GM12875 (cell line): ENCODE data around the gene MEX3A.
"Not testable (repeated sequence)": the region's sequence is repeated elsewhere in the genome, so short reads cannot be mapped to it uniquely, and the experiment has no call there.

Experiments
- H3K4me3 ChIP-seq: one replicate; pipeline ENCODE4 v1.5.1; 2011; ENCODE audit warnings: low read depth, low read length, control low read depth
- CTCF ChIP-seq: IDR thresholded peaks from 2 replicates; pipeline ENCODE4 v1.5.1; 2011; ENCODE audit warnings: low read depth, mild to moderate bottlenecking, control low read depth, inconsistent platforms, low read length, moderate library complexity, borderline replicate concordance; ENCODE audit not compliant: insufficient read depth

Gene MEX3A

DNA sequence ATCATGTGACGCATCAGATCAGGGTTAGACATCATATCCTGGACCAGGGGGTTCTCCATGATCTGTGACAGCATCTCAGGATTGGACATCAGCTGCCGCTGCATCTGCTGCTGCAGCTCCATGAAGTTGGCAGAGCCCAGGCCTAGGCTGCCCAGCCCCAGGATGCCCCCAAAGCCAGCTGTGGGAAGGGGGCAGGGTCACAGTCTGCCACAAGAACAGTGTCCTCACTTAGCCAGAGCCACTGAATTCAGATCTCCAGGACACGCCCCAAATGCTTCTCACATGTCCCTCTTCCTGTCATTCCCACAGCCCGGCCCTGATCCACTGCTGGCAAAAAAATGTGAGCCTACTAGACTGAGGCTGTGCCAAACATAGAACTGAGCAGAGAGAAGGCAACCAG, 31.9 kb downstream of the MEX3A start:
- no peak for TF ChIP-seq CTCF

GRCh38 chr1:156048663-156049258, 33.5 kb downstream of the MEX3A start:
- TF ChIP-seq CTCF: no peak
- no peak overlapping the region for H3K4me3 ChIP-seq

More for the DNA sequence above, 31.9 kb downstream of the MEX3A start:
- H3K4me3 ChIP-seq: no peak overlapping the region

DNA sequence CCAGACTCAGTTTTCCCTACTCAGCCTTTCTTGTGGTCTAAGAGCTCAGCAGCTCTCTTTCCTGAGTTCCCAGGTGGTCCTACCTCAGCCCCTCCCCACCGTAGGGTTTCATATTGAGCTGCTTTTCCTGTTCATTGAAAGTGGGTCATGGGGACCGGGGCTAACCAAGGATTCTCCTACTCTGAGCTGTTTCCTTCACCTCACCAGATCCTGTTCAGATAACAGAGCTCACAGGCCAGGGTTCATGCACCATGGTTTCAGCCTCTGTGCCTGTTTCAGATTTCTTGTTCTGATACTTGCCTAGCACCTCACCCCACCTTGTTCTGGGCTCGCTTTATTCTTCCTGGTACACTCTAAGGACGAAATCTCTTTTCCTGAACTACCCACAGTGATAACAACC, 37.2 kb downstream of the MEX3A start:
- TF ChIP-seq CTCF: no peak
- no peak overlapping the region for H3K4me3 ChIP-seq

DNA sequence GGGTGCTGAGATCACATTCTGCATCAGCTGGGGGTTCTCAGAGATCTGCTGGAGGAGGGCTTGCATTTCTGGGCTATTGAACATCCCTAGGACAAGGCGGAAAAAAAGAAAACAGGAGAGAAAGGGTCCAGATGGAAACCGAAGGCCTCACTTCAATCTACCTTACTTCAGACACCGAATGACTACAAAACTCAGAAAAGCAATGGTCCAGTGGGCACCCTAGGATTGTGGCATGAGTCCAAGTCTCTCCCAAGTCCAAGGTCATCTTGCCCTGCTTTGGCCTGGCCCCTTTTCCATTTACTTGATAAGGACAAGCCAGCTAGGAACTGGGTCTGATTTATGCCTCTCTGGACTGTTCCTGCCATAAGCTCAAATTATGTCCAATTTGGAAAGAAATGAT, 39.4 kb downstream of the MEX3A start:
- TF ChIP-seq CTCF: no peak
- H3K4me3 ChIP-seq: no peak overlapping the region

DNA sequence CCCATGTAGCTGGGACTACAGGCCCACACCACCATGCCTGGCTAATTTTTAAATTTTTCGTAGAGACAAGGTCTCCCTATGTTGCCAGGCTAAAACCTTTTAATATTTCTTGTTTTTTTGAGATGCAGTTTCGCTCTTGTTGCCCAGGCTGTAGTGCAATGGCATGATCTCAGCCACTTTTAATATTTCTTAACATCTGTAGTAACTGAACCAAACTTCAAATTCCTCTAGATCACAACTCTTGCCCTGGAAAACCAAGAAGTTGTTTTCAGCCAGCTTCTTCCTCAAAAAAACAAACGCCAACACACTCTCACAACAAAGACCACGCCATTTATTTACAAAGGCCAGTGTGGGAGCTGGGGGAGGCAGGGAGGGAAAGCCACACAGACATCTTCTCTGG, 47.3 kb downstream of the MEX3A start:
- not testable (repeated sequence) for H3K4me3 ChIP-seq

DNA sequence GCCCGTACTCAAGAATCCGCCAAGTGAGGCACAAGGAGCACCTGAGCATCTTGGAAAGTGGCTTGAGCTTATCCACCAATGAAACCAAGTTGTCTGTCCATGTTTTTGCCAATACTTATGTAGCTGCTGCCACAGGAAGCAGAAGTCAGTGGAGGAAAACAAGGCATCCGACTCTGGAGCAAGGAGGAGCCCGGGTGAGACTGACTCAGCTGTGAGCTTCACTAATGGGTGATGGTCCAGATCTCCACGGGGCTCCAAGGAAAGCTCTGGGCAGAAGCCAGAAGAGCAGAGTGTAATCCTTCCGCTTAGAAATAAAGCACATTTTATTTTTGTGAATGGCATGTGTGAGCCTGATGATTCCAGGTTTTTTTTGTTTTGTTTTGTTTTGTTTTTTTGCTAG, 49.3 kb downstream of the MEX3A start:
- TF ChIP-seq CTCF: no peak
- H3K4me3 ChIP-seq: no peak overlapping the region

GRCh38 chr1:156026588-156026987, 55.7 kb downstream of the MEX3A start:
- TF ChIP-seq CTCF: no peak
- no peak overlapping the region for H3K4me3 ChIP-seq

DNA sequence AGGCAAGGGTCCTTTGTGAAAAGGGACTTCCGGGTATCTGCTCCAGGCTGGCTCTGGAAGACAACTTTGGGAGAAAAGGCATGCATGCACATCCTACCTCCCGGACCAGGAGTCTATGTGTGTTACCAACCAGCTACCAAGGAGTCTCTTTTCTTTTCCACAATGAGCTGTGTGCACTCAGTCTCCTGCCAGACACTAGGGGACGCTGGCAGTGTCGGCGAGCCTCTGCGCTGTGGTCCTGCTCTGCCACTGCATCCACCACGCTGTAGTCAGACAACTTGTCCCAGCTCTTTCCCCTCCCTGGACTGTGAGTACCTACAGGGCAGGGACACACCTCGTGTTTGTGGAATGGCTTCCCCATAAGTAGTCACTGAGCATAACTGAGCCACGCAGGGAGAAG, 56.4 kb downstream of the MEX3A start:
- peak; percentile 73; the same call in 1 of the 2 replicates for TF ChIP-seq CTCF
- no peak overlapping the region for H3K4me3 ChIP-seq
